GM20000 (cell line): ENCODE measurements around the gene CFAP47.

ENCODE experiments used
- DNase-seq: peaks from one replicate; pipeline ENCODE4 v3.0.0; 2012; ENCODE audit warnings: low spot score
- TF ChIP-seq, protein P1 (sequence below): IDR thresholded peaks from 2 replicates; pipeline ENCODE4 v1.5.1; 2012; ENCODE audit warnings: mild to moderate bottlenecking, control low read depth; ENCODE audit errors: extremely low read depth, missing control alignments

The CFAP47 gene

GRCh38 chrX:36310136-36310535 lies 390.6 kb downstream of the CFAP47 start:
- TF ChIP-seq, protein P1, sequence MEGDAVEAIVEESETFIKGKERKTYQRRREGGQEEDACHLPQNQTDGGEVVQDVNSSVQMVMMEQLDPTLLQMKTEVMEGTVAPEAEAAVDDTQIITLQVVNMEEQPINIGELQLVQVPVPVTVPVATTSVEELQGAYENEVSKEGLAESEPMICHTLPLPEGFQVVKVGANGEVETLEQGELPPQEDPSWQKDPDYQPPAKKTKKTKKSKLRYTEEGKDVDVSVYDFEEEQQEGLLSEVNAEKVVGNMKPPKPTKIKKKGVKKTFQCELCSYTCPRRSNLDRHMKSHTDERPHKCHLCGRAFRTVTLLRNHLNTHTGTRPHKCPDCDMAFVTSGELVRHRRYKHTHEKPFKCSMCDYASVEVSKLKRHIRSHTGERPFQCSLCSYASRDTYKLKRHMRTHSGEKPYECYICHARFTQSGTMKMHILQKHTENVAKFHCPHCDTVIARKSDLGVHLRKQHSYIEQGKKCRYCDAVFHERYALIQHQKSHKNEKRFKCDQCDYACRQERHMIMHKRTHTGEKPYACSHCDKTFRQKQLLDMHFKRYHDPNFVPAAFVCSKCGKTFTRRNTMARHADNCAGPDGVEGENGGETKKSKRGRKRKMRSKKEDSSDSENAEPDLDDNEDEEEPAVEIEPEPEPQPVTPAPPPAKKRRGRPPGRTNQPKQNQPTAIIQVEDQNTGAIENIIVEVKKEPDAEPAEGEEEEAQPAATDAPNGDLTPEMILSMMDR: no peak
- DNase-seq: no peak

DNA sequence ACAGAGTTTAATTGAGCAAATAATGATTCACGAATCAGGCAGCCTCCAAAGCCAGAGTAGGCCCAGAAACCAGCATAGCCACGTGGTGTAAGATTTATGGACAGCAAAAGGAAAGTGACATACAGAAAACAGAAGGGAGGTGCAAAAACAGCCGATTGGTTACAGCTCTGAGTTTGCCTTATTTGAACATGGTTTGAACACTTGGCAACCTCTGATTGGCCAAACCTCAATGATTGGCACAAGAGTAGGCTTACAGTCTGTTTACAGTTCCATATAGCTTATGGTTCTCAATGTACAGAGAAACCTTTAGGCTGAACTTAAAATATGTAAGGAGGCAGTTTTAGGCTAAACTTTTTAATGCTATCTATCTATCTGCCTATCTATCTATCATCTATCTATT lies 394.8 kb downstream of the CFAP47 start:
- TF ChIP-seq, protein P1: no peak
- DNase-seq: no peak

DNA sequence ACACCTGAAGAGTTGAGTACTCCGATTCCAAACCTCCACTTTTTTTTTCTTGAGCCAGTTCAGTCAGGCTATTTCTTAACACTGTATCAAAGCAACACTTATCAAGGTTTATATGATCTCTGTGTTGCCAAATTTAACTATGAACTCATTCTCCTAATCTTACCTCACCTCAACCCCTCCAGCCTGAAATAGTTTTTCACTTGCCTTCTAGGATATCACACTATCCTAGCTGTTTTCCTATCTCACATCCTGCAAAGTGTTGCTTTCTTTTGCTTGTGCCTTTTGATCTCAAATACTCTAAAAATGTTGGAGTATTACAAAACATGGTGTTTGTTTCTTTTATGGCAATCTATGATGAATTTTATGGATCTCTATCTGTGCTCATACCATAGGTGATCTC lies 415.0 kb downstream of the CFAP47 start:
- DNase-seq: no peak
- TF ChIP-seq, protein P1: no peak

DNA sequence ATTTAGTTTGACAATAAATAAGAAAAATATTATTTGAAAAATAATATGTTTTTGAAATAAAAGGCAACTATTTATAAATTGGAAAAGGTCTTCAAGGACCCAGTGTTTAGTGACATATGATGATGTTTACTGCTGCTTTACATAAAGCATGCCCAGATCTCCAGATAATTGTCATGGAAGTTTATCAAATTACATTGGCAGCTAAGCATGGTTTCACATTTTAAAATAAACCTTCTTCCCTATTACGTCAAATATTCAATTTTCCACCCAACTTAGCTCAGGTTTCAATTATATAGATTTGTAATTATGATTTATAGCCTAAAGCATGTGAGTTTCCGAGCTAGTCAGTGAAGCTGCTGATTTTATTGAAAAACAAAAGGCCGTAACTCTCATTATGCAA lies 417.2 kb downstream of the CFAP47 start:
- no peak for DNase-seq
- TF ChIP-seq, protein P1: no peak

GRCh38 chrX:36344301-36344700 lies 424.8 kb downstream of the CFAP47 start:
- TF ChIP-seq, protein P1: no peak
- DNase-seq: no peak

DNA sequence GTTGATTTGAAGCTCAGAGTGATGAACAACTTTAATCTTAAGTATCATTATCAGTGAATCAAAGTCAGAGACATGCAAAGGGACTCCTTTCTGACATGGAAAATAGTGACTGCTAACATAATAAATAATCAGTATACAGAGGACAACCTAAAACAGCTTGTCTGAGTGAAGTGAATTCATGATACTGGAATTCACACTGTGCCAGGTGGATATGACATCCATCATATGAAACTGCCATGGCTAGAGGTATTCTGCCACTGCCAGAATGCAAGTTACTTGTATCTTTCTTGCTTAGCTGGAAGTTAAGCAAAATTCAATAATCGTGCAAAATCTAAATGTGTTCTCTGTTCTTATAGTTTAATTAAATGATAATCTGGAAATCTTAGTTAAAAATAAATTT lies 429.0 kb downstream of the CFAP47 start:
- DNase-seq: no peak
- TF ChIP-seq, protein P1: no peak

DNA sequence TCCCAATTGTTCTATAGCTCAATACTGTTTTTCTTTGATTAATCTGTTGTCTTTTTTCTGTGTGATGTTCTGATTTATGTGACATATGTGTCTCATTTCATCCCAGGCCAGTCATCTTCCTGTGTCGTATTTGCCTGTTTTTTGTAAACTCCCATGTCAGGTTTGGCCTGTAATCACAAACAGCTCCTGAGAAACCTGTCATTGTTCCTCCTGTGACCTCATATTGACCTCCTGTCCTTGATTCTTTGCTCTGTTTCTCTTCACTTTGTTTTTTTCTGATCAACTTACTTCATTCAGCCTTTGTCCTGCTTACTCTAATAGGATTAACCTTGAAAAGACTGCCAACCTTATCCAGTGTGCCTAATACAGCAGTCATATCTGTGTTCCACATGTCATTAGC lies 438.3 kb downstream of the CFAP47 start:
- DNase-seq: no peak
- TF ChIP-seq, protein P1: no peak
